ENCODE data around the gene RNF214. TPM values are rescaled to one million over a fixed set of nuclear protein-coding genes. Genes with fewer than 3 reads are reported as not detected.
"Not testable (repeated sequence)": the region's sequence is repeated elsewhere in the genome, so short reads cannot be mapped to it uniquely, and the experiment has no call there.

RNF214 gene
- total RNA-seq, 1 donor from 2014 or later: 10.6 TPM

GRCh38 chr11:117231842-117232091, 704 bp upstream of the RNF214 start, which contains the start of gene PCSK7:
TSS of gene PCSK7 (minus strand) at chr11:117232073. CDS start at chr11:117229844, 2,229 bp downstream.
- no peak for DNase-seq

DNA sequence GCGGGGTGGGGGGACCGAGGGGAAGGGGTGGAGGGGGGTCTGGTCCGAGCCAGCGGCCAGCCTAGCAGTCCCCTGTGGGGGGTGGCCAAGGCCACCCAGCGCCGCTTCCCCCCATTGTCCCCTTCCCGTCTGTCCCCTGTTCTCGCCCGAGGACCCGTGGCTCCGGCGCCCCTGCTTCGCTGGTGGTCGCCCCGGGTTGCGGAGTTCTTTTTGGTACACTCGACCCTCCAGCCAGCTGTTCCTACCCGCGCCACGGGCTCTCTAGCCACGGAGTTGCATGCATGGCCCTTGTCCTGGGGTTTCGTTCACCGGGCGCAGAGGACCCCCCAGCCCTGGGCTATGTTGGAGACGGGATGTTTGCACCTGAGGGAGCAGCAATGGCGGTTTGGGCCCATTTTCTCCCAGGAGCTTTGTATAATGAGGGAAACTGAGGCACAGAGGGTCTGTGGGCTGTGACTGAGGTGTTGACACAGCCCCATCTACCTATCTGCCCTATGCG, 489 bp downstream of the RNF214 start:
- peak; percentile 28 for DNase-seq

DNA sequence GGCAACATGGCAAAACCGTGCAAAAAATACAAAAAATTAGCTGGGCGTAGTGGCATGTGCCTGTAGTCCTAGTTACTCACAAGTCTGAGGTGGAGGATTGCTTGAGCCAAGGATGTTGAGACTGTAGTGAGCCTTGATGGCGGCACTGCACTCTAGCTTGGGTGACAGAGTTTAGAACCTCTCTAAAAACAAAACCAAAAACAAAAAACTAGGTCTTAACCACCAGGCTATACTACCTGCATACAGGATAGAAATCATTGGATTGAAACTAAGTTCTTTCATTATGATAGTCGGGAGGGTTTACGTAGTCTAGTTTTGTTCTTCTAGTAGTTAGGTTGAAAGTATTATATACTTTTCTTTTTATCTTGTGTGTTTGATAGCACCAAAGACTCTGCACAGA, 5.8 kb downstream of the RNF214 start:
- DNase-seq: no peak

DNA sequence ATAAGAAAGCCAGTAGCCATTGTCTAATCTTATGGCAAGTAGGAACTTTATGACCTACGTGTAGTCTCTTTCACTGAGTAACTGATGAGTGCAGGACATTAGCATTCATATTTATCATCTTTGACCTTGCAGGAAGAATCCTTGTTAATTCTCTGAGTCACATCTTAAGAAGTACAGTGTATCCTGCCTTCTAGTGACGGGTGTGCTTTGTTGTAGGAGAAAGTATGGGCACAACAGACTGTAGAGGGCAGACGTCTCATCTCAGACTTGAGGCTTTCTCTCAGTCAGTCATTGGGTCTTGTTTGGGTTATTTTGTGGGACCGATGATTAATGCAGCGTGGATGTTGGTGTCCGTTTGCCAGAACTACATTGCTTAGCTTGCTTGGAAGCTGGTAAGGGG, 6.8 kb downstream of the RNF214 start:
- peak; percentile 90 for DNase-seq

DNA sequence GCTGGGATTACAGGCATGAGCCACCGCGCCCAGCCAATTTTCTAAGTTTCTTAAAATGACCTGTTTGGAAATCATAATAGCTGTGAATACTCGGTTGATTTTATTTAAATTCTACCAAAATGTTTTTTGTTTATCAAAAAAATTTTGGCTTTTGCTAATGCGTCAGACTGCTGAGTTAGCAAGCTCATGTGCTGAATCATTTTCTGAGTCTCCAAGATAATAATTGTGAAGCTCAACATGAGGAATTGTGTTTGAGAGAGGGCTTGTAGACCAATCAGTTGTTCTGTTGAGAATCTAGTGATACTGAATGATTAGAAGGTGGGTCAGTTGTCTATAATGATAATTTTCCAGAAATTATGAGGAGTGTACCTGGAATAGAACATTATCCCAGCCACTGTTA, 15.9 kb downstream of the RNF214 start:
- no peak for DNase-seq

DNA sequence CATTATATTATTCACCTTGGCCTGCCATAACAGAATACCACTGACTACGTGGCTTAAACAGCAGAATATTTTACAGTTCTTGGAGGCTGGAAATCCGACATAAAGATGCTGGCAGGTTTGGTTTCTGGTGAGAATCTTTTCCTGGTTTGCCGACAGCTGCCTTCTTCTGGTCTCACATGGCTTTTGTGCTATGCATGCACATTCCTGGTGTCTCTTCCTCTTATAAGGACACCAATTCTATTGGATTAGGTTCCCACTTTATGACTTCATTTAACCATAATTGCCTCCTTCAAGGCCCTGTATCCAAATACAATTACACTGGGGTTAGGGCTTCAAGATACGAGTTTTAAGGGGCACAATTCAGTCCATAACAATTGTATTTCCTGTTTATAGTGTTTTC, 17.1 kb downstream of the RNF214 start:
- no peak for DNase-seq

DNA sequence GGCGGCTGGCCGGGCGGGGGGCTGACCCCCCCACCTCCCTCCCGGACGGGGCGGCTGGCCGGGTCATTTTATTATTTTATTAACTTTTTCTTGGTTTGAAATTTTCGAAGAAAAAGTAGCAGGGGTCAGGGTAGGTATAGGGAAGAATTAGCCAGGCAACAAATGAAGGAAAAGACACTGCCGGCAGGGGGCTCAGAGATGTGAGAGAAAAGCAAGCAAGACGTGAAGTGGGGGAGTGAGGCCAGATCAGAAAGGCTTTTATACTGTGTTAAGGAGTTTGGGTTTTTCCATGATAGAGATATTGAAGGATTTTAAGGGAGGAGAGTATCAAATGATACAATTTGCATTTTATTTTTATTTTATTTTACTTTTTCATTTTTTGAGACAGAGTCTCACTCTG, 19.0 kb downstream of the RNF214 start:
- no peak for DNase-seq

DNA sequence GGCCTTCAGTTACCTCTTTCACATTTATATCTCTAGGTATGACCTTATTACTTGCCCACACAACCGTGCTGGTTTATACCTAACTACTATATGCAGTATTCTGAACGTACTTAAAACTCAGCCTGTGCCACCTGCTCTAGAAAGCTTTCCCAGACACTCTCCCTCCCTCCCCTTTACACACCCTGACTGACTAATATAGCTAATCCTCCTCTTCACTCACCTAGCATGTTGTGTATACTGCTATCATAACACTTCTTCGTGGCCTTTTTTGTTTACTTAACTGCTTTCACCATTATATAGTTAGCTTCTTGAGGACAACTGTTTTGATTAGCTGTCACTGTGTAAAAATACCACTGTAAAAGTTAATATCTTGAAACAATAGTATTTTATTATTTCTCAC, 23.5 kb downstream of the RNF214 start:
- DNase-seq: no peak

DNA sequence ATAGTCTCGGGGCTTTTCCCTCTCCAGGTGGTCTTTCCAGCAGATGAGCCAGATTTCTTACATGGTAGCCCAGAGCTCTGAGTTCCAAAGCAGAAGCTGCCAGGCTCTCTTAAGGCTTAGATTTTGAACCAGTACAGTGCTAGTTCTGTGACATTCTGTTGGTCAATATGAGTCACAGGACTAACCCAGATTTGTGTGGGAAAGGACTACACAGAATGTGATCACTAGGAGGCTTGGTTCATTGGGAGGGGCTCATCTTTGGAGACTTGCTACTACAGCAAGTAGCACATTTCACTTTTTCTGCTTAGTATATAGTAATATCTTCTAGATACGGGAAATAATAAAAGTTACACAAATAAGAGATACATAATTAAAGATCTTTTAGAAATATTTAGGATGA, 24.1 kb downstream of the RNF214 start:
- no peak for DNase-seq

- no peak for DNase-seq
Measured at GRCh38 chr11:117258576-117258975, 26.1 kb downstream of the RNF214 start.

- DNase-seq: no peak
Measured at GRCh38 chr11:117259417-117259816, 26.9 kb downstream of the RNF214 start.

DNA sequence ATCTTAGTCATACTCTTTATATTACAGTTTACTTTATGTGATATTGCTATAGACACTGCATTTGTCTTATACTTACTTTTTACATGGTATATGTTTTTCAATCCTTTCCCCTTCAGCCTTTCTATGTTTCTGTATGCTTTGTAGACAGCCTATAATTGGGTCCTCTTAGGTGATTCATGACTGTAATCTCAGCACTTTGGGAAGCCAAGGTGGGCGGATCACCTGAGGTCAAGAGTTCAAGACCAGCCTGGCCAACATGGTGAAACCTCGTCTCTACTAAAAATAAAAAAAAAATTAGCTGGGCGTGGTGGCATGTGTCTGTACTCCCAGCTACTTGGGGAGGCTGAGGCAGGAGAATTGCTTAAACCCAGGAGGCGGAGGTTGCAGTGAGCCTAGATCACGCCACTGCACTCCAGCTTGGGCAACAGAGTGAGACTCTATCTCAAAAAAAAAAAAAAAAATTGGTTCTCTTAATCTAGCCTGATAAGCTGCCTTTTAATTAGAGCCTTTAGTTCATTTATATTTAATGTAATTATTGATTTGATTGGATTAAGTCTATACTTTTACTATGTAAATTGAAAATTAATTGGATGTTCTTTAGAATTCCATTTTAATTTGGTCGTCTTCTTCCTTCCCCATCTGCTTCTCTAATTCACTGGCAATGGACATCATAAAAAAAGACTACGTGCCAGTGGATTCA, 32.3 kb downstream of the RNF214 start:
- DNase-seq: not testable (repeated sequence)

DNA sequence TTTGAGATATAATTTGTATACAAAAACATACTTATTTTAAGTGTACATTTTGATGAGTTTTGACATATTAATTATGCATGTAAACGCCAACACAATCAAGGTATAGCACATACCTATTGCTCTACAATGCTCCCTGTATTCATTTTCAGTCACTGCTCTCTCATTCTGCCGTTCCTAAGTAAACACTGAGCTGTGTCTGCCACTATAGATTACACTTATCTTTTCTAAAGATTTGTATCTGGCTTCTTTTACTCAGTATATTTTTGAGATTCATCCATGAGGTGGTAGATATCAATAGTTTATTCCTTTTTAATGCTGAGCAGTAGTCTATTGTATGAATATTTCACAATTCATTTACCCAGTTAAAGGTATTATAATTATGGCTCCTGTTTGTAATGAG, 33.3 kb downstream of the RNF214 start:
- DNase-seq: no peak

GRCh38 chr11:117269856-117270255, 37.4 kb downstream of the RNF214 start:
- no peak for DNase-seq

GRCh38 chr11:117271208-117271607, 38.7 kb downstream of the RNF214 start:
- no peak for DNase-seq

- DNase-seq: not testable (repeated sequence)
Measured at GRCh38 chr11:117272175-117272574, 39.7 kb downstream of the RNF214 start.

DNA sequence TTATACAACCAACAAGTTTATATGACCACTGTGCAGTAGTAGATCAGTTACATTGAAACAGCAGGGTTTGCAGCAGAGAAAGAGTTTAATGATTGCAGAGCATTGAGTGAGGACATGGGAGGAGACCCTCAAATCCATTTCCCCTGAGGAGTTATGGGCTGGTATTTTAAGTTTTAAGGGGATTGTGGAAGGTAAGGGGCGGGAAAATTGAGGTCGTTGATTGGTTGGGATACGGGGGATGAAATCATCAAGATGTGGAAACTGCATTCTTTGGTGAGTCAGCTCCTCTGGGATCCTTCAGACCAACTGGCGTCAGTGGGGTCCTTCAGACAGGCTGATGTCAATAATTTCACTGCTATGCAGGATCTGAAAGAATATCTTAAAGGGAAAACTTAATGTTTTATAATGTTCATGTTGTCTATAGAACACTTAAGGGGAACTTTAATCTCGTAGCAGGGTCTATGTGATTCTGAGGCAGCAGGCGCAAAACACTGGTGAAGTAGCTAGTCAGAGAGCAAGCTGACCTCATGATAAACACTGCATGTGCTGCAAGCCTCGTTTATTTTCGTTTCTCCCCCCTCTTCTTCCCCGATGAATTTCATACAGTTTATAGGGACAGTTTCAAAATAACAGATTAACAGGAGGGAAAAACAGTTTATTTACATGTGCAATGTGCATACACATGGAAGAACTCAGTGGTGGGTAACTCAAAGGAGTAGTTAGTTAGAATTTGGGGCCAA, 41.2 kb downstream of the RNF214 start:
- DNase-seq: no peak

DNA sequence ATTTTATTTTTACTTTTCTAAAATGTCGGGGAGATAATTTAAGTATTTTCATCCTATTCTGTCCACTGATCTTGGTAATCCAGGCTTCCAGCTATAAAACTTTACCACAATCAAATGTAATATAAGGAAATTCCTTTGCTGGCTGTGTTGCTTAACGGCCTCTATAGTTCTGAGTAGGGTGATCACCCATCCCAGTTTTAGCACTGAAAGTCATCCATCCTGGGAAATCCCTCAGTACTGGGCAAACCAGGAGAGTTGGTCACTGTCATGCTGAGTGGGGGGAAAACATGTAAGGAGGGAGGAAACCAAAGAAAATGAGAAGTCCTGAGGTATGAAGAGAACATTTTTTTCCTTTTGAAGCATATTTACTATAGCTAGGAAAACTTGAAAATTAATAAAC, 45.9 kb downstream of the RNF214 start:
- no peak for DNase-seq

DNA sequence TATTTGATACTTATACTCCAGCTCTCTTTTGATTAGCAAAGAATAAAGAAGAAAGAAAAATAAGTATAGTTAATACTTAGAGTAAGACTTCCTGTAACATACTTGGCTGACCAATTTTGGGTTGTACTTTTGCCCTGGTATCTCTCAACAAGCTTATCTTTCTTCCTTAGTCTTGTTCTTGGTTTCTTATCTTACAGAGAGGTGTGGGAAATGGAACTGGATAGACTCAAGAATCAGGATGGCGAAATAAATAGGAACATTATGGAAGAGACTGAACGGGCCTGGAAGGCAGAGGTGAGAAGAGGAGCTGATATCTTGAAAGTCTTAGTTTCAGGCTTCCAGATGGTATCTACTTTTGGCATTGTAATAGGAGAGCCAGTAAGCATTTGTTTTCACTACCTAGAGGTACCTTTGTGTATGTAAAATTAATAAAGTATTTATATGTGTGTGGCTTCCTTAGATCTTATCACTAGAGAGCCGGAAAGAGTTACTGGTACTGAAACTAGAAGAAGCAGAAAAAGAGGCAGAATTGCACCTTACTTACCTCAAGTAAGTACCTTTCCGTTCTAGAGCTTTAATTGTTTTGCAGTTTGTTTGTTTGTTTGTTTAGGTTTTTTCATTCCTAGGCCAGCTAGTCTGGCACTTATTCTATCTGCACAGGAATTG, 47.4 kb downstream of the RNF214 start:
- DNase-seq: no peak

DNA sequence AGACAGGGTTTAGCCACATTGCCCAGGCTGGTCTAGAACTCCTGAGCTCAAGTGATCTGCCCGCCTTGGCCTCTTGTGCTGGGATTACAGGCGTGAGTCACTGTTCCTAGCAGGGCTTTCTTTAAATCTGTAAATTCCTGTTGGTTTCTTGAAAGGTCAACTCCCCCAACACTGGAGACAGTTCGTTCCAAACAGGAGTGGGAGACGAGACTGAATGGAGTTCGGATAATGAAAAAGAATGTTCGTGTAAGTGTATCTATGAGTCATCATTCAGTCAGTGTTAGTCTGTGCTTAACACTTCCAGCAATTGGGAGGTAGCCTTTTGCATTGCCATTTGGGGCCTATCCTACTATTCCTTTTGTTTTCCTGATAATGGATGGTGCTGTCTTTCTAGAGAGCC, 48.7 kb downstream of the RNF214 start:
- DNase-seq: peak; percentile 93

GRCh38 chr11:117281869-117282268, 49.4 kb downstream of the RNF214 start:
- no peak for DNase-seq

GRCh38 chr11:117282956-117283355, 50.5 kb downstream of the RNF214 start:
- no peak for DNase-seq

GRCh38 chr11:117284053-117284452, 51.6 kb downstream of the RNF214 start:
- no peak for DNase-seq

- no peak for DNase-seq
Measured at GRCh38 chr11:117286588-117286987, 54.1 kb downstream of the RNF214 start.
